Measurements from ENCODE around the gene RPL27A. TPM values are rescaled to one million over a fixed set of nuclear protein-coding genes. Genes with fewer than 3 reads are reported as not detected.

Gene RPL27A
- total RNA-seq, 1 donor from 2014 or later: 990 TPM

DNA sequence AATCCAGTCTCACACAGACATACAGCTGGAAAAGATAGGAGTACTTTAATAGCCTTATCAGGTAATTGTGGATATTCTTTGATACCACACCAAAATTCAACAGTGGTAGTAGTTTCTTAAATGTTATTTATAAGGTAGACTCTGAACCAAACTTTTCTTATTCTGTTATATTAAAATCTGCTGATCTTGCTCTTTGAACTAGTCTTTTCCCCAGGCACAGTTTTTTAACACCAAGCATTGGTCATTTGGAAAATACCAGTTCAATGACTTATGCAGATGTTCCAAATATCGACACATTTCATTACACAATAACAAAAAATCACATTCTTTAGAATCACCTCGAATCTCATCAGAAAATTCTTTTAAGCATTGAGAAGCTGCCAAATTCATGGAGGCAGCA, 7.7 kb upstream of the RPL27A start:
- no peak for DNase-seq

DNA sequence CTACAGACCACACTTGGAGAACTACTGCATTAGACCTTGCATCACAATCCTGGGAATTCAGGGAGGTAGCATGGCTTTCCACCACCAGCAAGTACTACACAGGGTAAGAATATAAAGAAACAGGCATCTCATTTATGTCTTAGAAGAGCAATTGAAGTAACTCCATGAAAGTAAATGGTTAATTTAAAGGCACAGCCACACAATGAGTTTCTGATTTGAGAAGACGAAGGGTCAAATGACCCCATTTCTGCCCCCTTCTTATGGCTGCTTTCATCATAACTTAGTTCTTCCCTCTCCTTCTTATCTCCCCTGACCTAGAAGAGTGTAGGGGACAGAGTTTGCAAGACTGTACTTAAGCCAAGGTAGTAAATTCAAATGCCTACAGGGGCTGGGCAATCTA, 6.1 kb upstream of the RPL27A start:
- no peak for DNase-seq

GRCh38 chr11:8679006-8679405, 3.6 kb upstream of the RPL27A start:
- DNase-seq: no peak

GRCh38 chr11:8681837-8682302, 722 bp upstream of the RPL27A start:
- peak; percentile 38 for DNase-seq

- DNase-seq: no peak
These were observed 669 bp downstream of the RPL27A start for GRCh38 chr11:8683115-8683807.

DNA sequence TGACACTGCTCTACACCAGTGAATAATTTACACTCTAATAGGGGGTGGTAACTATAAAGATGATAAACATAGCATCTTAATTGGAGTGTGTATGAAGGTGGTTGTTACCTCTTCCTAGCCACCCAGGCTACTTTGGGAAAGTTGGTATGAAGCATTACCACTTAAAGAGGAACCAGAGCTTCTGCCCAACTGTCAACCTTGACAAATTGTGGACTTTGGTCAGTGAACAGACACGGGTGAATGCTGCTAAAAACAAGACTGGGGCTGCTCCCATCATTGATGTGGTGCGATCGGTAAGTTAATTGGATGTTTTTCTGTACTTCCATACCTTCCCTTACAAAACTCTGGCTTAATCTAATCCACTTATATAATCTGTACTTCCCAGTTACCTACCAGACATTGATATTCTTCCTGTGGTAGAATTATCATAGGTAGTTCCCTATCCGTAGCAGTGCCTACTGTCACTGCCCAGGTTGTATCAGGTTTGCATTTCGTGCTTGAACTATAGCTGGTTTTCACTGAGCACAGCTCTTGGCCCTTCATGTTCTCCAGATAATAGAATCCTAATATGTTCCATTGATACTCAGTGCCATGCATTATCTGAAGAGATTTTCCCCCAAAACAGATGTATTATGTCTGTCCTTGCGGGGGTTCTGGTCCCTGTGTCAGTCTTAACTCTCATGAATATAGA, 2.2 kb downstream of the RPL27A start:
- no peak for DNase-seq

- no peak for DNase-seq
These were observed 2.7 kb downstream of the RPL27A start for GRCh38 chr11:8685306-8685705.

- DNase-seq: no peak
These were observed 3.2 kb downstream of the RPL27A start for GRCh38 chr11:8685820-8686219.

- no peak for DNase-seq
These were observed 3.7 kb downstream of the RPL27A start for GRCh38 chr11:8686325-8686724.

DNA sequence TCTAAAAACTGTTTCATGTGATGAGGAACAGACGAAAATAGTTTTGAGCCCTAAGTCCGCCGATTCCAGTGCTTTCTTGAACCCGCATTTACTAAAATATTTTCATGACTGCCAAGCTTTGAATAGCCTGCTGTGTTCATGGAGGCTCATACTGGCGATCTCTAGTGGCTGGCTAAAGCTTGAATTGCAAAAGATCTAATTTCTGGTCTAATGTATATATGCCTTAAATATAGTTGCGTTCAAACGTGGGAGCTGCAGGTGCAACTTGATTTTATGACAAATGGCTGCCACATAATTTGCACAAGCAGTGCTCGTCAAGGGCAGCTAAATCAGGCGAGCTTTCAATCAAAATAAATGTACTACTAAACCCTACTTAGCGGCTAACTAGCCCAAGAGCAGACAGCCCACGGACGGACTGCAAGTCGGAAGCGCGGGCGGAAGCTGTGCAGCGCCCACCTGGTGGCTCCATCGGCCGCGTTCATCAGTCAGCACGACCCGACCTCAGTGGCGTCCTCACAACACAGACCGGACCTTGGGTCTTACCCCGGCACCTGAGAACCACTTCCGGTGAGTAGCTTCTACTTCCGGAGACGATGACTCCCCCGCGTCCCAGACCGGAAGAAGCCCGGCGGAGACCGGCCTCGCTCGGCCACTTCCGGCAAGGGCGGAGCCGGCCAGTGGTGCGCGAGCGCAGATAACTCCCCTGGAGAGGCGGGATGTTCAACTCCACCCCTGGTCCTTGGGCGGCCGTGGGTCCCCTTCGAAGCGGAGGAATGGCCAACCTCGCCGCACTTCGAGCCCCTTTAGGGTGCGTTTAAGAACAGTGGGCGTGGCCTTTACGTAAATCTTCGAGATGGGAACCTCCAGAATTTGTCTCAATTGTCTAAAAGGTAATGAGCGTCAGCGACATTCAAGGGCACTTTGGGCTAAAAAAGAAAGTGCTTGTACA, 6.1 kb downstream of the RPL27A start:
- peak; percentile 91 for DNase-seq

DNA sequence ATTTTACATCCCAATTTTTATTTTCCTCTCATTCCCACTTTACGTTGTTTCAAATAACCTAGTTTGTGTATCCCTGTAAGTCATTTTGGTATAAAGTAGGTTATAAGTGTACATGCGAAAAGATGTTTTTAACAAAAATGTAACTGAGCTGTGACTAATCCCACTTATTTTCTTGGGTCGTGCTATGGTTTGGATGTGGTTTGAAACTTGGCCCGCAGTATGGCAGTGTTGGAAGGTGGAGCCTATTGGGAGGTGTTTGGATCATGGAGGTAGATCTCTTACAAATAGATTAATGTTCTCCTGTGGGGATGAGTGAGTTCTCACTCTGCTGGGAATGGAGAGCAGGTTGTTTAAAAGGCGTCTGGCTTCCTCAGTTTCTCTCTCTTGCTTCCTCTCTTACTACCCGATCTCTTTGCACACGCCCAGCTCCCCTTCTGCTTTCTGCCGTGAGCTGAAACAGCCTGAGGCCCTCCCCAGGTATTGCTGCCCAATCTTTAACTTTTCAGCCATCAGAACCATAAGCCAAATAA, 7.2 kb downstream of the RPL27A start:
- DNase-seq: no peak

DNA sequence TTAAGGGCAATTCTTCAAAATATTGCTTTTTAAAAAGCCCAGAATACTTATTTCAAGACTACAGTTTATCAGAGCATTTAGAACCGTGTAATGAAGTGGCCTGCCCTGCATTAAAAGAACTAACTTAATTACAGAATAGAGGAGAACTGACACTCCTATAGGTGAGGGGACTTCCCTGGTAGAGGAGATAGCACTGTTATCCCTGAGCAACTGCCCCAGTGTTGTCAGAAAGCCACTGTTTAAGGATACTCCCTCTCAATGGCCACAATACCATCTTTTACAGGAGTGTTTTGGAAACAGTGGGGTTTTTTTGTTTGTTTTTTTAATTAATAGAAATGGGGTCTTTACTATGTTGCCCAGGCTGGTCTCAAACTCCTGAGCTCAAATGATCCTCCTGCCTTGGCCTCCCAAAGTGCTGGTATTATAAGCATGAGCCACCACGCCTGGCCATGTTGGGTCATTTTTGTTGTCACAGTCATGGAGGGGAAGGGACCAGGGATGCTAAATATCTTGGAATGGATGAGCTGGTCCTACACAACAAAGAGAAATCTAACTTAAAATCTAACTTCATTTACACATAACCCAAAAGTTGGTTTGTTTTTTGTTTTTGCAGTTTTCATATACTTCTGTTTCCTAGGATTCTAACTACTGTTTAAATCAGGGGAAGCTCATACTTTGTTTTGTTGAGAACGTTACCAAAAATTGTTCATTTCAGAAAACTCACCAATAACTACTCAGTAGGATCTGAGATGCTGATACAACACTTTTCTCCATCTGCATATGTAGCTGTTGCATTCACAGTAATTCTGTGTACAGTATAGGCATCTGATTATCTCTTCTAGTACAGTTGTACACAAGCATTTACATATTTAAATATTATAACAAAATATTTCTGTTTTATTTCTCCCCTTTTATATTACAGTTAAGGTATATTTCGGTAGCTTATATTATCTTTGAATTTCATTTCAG, 8.1 kb downstream of the RPL27A start:
- DNase-seq: no peak

- DNase-seq: no peak
These were observed 9.0 kb downstream of the RPL27A start for GRCh38 chr11:8691601-8692000.

GRCh38 chr11:8692417-8692816, 9.8 kb downstream of the RPL27A start:
- no peak for DNase-seq

DNA sequence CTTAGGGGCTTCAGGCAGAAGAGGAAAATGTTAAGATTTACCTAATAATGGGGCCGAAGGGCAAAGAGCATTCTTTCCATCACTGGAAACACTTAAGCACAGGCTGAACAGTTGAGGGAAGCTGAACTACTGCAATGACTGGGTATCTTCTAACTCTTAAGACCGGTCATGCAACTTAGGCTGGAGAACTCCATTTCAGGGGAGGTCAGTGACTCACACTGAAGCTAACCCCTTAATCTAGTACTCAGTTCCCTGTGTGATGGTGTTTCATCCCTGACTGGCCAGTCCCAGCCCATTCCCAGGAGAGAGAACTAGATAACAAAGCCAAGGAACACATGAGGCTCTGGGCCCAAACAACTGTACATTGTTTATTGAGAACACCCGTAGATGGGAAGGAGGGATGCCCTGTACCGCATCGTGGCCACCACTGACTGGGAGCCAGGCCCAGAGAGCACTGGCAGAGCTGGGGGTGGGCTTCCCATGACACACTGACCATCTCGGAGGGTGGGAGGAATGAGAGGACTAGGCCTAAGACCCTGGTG, 10.5 kb downstream of the RPL27A start:
- DNase-seq: no peak

- DNase-seq: no peak
These were observed 11.0 kb downstream of the RPL27A start for GRCh38 chr11:8693555-8693954.

GRCh38 chr11:8694137-8694536, 11.5 kb downstream of the RPL27A start:
- DNase-seq: no peak

- no peak for DNase-seq
These were observed 14.5 kb downstream of the RPL27A start for GRCh38 chr11:8697054-8697453.

- DNase-seq: no peak
These were observed 15.8 kb downstream of the RPL27A start for GRCh38 chr11:8698379-8698851.

GRCh38 chr11:8698917-8699441, 16.4 kb downstream of the RPL27A start:
- DNase-seq: no peak

DNA sequence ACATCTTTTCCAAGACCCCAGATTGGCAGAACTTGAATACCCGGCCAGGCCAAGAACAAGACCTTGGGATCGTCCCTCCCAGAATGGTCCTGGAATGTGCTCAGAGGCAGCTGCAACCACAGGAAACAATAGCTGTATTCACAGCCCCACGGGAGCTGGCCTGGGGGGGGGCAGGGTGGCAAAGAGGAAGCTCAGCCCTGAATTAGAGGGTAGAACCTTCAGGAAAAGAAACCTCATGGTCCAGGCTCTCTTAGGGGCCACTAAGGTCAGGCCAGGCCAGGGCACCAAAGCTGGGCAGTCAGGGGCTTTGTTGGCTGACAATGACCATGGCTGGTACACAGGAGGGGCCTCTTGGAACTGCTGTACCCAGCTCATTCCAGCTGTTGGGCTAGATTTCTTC, 17.3 kb downstream of the RPL27A start:
- no peak for DNase-seq
